GM12875 (cell line): ENCODE data around the gene PHAX.

Experiments used
- H3K4me3 ChIP-seq: one replicate; pipeline ENCODE4 v1.5.1; 2011; ENCODE audit warnings: low read depth, low read length, control low read depth
- TF ChIP-seq, protein P1 (sequence below): IDR thresholded peaks from 2 replicates; pipeline ENCODE4 v1.5.1; 2011; ENCODE audit warnings: low read depth, mild to moderate bottlenecking, control low read depth, inconsistent platforms, low read length, moderate library complexity, borderline replicate concordance; ENCODE audit not compliant: insufficient read depth

Gene PHAX

DNA sequence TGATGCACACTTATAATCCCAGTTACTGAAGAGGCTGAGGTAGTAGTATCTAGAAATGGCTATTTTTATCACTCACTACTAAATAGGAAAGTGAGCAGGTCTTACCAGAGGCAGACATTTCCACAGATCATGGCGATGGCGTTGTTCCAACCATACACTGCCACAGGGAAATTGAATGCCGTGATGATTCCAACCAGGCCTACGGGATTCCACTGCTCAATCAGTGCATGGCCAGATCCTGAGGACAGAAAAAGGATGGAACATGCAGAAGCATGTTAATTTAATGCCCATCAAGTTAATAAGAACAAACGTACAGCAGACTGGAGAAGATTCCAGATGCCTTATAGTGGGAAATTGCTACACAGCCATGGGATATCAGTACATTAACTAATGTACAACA lies 23.8 kb upstream of the PHAX start:
- H3K4me3 ChIP-seq: no peak overlapping the region
- TF ChIP-seq, protein P1, sequence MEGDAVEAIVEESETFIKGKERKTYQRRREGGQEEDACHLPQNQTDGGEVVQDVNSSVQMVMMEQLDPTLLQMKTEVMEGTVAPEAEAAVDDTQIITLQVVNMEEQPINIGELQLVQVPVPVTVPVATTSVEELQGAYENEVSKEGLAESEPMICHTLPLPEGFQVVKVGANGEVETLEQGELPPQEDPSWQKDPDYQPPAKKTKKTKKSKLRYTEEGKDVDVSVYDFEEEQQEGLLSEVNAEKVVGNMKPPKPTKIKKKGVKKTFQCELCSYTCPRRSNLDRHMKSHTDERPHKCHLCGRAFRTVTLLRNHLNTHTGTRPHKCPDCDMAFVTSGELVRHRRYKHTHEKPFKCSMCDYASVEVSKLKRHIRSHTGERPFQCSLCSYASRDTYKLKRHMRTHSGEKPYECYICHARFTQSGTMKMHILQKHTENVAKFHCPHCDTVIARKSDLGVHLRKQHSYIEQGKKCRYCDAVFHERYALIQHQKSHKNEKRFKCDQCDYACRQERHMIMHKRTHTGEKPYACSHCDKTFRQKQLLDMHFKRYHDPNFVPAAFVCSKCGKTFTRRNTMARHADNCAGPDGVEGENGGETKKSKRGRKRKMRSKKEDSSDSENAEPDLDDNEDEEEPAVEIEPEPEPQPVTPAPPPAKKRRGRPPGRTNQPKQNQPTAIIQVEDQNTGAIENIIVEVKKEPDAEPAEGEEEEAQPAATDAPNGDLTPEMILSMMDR: no peak

DNA sequence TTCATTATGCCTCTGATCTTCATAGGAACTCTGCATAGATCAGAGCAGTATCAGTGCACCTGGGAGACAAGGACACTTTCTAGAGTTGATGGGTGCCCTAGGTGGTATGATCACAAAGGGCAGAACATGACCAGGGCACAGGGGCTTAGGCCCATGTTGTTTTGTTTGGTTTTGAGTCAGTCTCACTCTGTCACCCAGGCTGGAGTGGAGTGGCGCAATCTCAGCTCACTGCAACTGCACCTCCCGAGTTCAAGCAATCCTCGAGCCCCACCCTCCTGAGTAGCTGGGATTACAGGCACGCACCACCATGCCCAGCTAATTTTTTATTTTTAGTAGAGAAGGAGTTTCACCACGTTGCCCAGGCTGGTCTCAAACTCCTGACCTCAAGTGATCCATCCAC lies 23.3 kb upstream of the PHAX start:
- no peak overlapping the region for H3K4me3 ChIP-seq
- TF ChIP-seq, protein P1: no peak

DNA sequence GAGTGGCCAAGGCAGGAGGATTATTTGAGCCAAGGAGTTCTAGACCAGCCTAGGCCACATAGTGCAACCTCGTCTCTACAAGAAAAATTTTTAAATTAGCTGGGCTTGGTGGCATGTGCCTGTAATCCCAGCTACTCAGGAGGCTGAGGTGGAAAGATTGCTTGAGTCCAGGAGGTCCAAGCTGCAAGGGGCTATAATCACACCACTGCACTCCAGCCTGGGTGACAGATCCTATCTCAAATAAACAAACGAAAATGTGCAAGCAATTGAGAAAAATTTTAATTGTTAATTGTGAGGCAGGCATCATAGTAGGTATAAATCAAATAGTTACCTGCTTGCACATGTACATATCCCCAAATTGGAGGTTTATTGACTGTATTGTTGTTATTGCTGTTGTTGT lies 21.0 kb upstream of the PHAX start:
- TF ChIP-seq, protein P1: no peak
- H3K4me3 ChIP-seq: no peak overlapping the region

DNA sequence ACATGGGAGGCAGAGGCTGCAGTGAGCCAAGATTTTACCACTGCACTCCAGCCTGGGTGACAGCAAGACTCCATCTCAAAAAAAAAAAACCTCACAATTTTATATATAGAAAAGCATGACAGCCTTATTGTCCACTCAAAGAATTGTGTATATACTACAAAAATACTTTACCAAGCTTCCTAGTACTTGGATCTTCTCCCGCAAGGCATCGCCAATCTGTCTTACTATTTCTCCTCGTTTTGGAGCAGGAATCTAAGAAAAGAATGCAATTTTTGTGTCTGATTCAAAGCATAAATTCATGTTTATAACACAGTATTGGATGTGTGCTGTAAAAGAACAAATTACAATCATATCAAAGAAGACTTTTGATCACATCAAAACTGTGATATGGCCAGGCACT lies 17.0 kb upstream of the PHAX start:
- TF ChIP-seq, protein P1: no peak
- no peak overlapping the region for H3K4me3 ChIP-seq

DNA sequence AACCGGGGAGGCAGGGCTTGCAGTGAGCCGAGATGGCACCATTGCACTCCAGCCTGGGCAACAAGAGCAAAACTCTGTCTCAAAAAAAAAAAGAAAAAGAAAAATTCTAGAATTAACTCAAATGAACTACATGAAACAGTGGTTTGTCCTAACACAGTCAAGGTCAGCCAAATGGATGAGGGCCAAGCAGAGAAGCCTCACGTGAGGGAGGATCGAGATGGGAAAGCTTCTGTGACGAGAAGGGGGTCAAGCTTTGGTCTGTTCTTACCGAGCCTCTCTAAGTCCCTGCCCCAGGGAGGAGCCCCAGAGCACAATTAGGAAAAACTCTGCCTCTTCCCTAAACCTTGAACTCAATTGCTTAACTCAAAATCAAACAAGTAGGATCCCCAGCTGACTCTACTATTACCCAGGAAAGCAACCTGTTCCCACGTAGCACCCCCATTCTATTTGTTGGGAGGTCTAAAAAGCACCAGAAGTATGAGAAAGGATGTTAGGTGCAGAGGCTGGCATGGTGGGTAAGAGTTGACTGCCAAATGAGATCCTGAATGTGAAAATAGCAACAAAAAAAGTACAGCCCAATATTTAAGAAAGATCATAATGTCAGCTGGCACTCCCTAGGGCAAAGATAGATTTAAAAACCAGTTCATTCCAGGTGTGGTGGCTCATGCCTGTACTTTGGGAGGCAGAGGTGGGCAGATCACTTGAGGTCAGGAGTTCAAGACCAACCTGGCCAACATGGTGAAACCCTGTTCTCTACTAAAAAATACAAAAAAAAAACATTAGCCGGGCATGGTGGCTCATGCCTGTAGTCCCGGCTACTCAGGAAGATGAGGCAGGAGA lies 13.0 kb upstream of the PHAX start:
- TF ChIP-seq, protein P1: no peak
- no peak overlapping the region for H3K4me3 ChIP-seq

DNA sequence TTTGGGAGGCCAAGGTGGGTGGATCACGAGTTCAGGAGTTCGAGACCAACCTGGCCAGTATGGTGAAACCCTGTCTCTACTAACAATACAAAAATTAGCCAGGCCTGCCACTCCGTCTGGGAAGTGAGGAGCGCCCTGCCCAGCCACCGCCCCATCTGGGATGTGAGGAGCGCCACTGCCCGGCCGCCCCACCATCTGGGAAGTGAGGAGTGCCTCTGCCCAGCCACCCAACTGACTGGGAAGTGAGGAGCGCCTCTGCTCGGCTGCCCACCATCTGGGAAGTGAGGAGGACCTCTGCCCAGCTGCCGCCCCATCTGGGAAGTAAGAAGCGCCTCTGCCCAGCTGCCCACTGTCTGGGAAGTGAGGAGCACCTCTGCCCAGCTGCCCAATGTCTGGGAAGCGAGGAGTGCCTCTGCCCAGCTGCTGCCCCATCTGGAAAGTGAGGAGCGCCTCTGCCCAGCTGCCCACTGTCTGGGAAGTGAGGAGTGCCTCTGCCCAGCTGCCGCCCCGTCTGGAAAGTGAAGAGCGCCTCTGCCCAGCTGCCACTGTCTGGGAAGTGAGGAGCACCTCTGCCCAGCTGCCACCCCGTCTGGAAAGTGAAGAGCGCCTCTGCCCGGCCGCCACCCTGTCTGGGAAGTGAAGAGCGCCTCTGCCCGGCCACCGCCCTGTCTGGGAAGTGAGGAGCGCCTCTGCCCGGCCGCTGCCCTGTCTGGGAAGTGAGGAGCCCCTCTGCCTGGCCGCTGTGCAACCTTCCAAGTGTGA lies 11.0 kb upstream of the PHAX start:
- H3K4me3 ChIP-seq: no peak overlapping the region
- TF ChIP-seq, protein P1: no peak
